Ovary (tissue), 9 donors: ENCODE results near the gene RAPGEF6. TPM values are rescaled to one million over a fixed set of nuclear protein-coding genes. Genes with fewer than 3 reads are reported as not detected.

Source experiments
- DNase-seq, 5 donors: peaks; one replicate each; pipeline ENCODE4 v3.0.0-alpha.2; 2019 to 2020
- H3K27ac ChIP-seq, 2 donors: fragments of 200-600 bp; one replicate each; pipeline versions ENCODE4 v1.5.1 to v1.8.0; 2019 to 2022
- H3K27me3 ChIP-seq: fragments of 200-600 bp; one replicate; pipeline ENCODE4 v1.8.0; 2022
- H3K36me3 ChIP-seq: fragments of 200-600 bp; sonication (generic); one replicate; pipeline ENCODE4 v1.5.1; 2019
- H3K4me1 ChIP-seq: one replicate; pipeline ENCODE4 v1.8.1; 2013; ENCODE audit warnings: mild to moderate bottlenecking, moderate library complexity; ENCODE audit not compliant: insufficient read depth
- H3K4me3 ChIP-seq: fragments of 200-600 bp; sonication (generic); one replicate; pipeline ENCODE4 v1.5.1; 2017
- H3K9me3 ChIP-seq, 2 donors: fragments of 200-600 bp in 1 of 2; sonication (generic) in 1 of 2; one replicate each; pipeline versions ENCODE4 v1.5.1 to v1.8.1; 2013 to 2019; ENCODE audit warnings: mild to moderate bottlenecking in 1 of 2, moderate library complexity in 1 of 2
- EP300 ChIP-seq: sonication (generic); formaldehyde crosslinking; IDR thresholded peaks from one replicate; pipeline ENCODE4 v1.6.1; 2017; ENCODE audit warnings: antibody characterized with exemption
- POLR2A ChIP-seq: fragments of 450-650 bp; IDR thresholded peaks from one replicate; pipeline ENCODE4 v1.6.1; 2017; ENCODE audit warnings: antibody characterized with exemption, mild to moderate bottlenecking, moderate library complexity
- WGBS, 3 donors: extraction: QIAGEN DNeasy Blood & Tissue Kit in 1 of 3; methylation state at CpG; one replicate each; pipeline versions ENCODE4 v1.1.5 to v1.1.7; 2013 to 2017; 5-methylcytosine and 5-hydroxymethylcytosine counted together
- intact Hi-C, 4 donors: fragments of 100-400 bp; cut with DNase I; formaldehyde crosslinking; loops; one replicate each; pipeline versions ENCODE4 v1.11.0 to v1.15.1; 2022 to 2023
- polyA plus RNA-seq, 2 donors: library from polyadenylated mRNA; stranded (reverse); fragments of 200-250 nt in 1 of 2; fragments of 350-450 nt in 1 of 2; fragmentation: Illumina TruSeq in 1 of 2; extraction: RNeasy Lipid Tissue Mini Kit (QIAGEN cat#74804) in 1 of 2; gene quantifications; one replicate each; pipeline ENCODE4 v1.2.3, GENCODE V29; 2013 to 2014
- total RNA-seq, 7 donors: library from RNA; depleted of rRNA in 2 of 7; stranded (reverse); fragments of >200 nt in 2 of 7; fragmentation: NEBNext Ultra II Directional in 3 of 7; extraction: Animal tissue kit (Norgen Biotek cat#: 25700) in 3 of 7; gene quantifications; one replicate each; pipeline versions ENCODE4 v1.1.0 to v1.2.4, GENCODE V29; 2016 to 2023
- TF ChIP-seq, protein P1 (sequence below), 3 donors: fragments of 450-650 bp in 2 of 3; fragments of 200-600 bp in 1 of 3; IDR thresholded peaks; one replicate each; pipeline versions ENCODE4 v1.5.1 to v1.8.0; 2016 to 2022; ENCODE audit warnings: antibody characterized with exemption in 3 of 3, mild to moderate bottlenecking in 1 of 3
- donor health status: DM: no; HTN: no; CAD: no; lungs with moderate emphysema.
- donor health status: DM: no; HTN: no; CAD: no.
- donor health status: Bipolar disorder and iron deficiency.
- donor health status: DM: yes; HTN: yes; CAD: no.
- donor health status: DM: no; HTN: no; CAD: no.
- donor health status: DM: yes; HTN: yes; CAD: no.

RAPGEF6 gene
- total and polyA plus RNA-seq, 9 donors, result 4.2 to 25.8 (median 18.5) TPM

- Histone ChIP-seq H3K27me3 (no peaks in the 10 kb centered on the region), H3K4me3 (no peak overlapping the region), H3K9me3 (no peaks in the 10 kb centered on the region), H3K27ac (no peak overlapping the region), H3K36me3 (no peaks in the 10 kb centered on the region), H3K4me1 (peaks cover 3% of the 10 kb centered on the region)
- TF ChIP-seq EP300, result no peak
- TF ChIP-seq, protein P1, sequence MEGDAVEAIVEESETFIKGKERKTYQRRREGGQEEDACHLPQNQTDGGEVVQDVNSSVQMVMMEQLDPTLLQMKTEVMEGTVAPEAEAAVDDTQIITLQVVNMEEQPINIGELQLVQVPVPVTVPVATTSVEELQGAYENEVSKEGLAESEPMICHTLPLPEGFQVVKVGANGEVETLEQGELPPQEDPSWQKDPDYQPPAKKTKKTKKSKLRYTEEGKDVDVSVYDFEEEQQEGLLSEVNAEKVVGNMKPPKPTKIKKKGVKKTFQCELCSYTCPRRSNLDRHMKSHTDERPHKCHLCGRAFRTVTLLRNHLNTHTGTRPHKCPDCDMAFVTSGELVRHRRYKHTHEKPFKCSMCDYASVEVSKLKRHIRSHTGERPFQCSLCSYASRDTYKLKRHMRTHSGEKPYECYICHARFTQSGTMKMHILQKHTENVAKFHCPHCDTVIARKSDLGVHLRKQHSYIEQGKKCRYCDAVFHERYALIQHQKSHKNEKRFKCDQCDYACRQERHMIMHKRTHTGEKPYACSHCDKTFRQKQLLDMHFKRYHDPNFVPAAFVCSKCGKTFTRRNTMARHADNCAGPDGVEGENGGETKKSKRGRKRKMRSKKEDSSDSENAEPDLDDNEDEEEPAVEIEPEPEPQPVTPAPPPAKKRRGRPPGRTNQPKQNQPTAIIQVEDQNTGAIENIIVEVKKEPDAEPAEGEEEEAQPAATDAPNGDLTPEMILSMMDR (IDR thresholded peaks at IDR 0.05), result no peak
- TF ChIP-seq POLR2A, result no peak
- no peak for DNase-seq
- intact Hi-C loops, result no loop called here
- WGBS, 3 donors, result 14 to 29% (median 18%) methylated on average over 5 of the region's 5 CpGs
Observed at GRCh38 chr5:131393498-131393968, 241.5 kb downstream of the RAPGEF6 start.

DNA sequence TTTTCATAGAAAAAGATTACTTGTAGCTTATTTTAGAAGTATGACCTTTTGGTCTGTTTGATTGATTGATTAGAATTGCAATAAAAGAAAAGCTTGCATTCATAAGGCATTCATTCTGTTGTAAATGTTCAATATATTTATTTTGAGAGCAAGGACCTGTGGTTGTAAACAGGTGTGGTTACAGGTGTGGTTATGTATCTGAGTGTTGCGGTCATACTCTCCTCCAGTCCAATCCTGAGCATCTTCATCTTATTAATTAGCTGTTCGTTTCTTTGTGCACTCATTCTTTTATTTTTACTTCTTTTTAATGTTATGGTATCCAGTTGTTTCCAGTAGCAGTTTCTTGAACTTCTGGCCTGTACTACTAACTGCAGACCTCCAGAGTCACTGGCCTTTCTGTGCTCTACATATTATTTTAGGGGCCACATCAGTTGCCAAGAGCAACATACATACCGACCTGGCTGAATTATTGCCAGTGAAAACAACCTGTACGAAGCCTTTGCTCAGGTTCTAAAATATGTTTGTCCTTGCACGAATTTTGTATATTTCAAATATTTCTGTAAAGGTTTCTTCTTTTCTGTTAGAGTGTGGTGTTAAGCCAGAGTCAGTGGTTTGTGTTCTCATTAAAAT is 242.4 kb downstream of the RAPGEF6 start:
- no peak for DNase-seq
- TF ChIP-seq POLR2A (no peak), EP300 (no peak)
- TF ChIP-seq, protein P1 (IDR thresholded peaks at IDR 0.05), result no peak
- Histone ChIP-seq H3K9me3 (no peaks in the 10 kb centered on the region), H3K4me1 (peaks cover 3% of the 10 kb centered on the region), H3K27ac (no peak overlapping the region), H3K36me3 (no peaks in the 10 kb centered on the region), H3K27me3 (no peaks in the 10 kb centered on the region), H3K4me3 (no peak overlapping the region)
- WGBS, 3 donors, result 64 to 77% (median 69%) methylated on average over 5 of the region's 5 CpGs
- intact Hi-C loops, result no loop called here

DNA sequence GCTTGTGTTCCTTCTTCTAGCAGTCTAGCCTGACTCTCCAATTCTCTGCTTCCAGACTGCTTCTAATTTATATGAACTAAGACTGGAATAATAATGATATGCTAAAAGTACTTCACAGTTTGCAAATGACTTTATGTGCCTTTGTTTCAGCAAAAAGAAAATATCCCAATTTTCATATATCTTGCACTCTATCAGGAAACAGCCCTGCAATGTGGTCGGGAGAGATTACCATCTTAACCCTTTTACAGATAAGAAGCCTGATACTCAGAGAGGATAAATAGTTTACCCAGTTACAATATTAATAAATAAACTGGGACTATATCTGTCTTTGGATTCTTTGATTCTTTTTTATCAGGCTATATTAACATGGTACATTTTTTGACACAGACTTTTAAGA is 245.2 kb downstream of the RAPGEF6 start:
- peaks cover 1% of the 10 kb centered on the region for H3K4me1 ChIP-seq
- intact Hi-C loops, result no loop called here
- DNase-seq, result no peak
- H3K27me3 ChIP-seq, result no peaks in the 10 kb centered on the region
- TF ChIP-seq, protein P1 (IDR thresholded peaks at IDR 0.05), result no peak
- no peak for TF ChIP-seq POLR2A
- H3K4me3 ChIP-seq, result no peak overlapping the region
- WGBS, 3 donors, result 74 to 86% (median 76%) methylated on average over 1 of the region's 1 CpG
- no peaks in the 10 kb centered on the region for H3K36me3 ChIP-seq
- H3K27ac ChIP-seq, result no peak overlapping the region
- no peaks in the 10 kb centered on the region for H3K9me3 ChIP-seq

DNA sequence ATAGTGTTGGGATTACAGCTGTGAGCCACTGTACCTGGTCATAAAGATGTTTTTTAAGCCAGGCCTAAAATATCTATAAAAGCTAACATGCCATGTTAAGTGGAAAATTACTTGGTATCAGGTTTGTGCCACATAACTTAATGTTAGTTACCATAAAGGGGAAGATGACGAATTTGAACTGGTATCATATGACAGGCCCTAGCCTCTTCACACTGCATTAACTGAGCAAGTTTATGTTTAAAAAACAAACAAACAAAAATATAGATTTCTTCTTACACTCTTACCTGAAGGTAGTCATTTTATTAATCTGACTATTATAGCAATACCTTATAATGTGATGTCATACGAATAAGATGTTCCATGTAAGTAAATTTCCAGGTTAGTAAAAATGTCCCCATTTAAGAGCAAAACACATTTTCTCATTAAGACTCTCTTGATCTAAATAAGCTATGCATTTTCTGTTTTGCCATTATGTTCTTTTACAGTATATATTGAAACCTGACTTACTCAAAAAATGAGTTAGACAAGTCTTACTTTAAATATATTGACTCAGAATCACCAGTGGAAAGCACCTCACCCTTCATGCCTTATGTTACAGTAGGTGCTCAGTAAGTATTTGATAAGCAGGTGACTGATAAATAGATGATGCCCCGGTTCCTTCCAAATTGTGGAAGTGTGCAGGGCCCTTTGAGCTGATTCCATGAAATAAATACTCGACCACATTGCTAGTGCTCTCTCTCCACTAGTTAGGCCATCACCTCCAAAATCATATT is 245.7 kb downstream of the RAPGEF6 start:
- Histone ChIP-seq H3K9me3 (no peaks in the 10 kb centered on the region), H3K36me3 (no peaks in the 10 kb centered on the region), H3K27me3 (no peaks in the 10 kb centered on the region), H3K4me3 (no peak overlapping the region), H3K27ac (no peak overlapping the region), H3K4me1 (peaks cover 1% of the 10 kb centered on the region)
- TF ChIP-seq, protein P1 (IDR thresholded peaks at IDR 0.05), result no peak
- TF ChIP-seq POLR2A (no peak), EP300 (no peak)
- DNase-seq, result no peak
- intact Hi-C loops, result no loop called here
- 92 to 95% (median 93%) methylated on average over 4 of the region's 4 CpGs for WGBS, 3 donors
